GM19372 (cell line): Measurements from ENCODE around the gene RNASE7.

Source experiments
- ATAC-seq: cut with Tn5 transposase; IDR thresholded peaks from one replicate; pipeline ENCODE4 v1.9.1; 2021; ENCODE audit warnings: mild to moderate bottlenecking, low read depth, moderate library complexity; ENCODE audit not compliant: unreplicated experiment

The RNASE7 gene

GRCh38 chr14:21042918-21043317, 756 bp downstream of the RNASE7 start:
- ATAC-seq = no peak

GRCh38 chr14:21043387-21043973, 1.3 kb downstream of the RNASE7 start:
- no peak for ATAC-seq

GRCh38 chr14:21043974-21044618, 1.9 kb downstream of the RNASE7 start:
- ATAC-seq = no peak

GRCh38 chr14:21047378-21047781, 5.2 kb downstream of the RNASE7 start:
- ATAC-seq = no peak

- no peak for ATAC-seq
Measured at GRCh38 chr14:21048638-21049037, 6.5 kb downstream of the RNASE7 start.

- no peak for ATAC-seq
Measured at GRCh38 chr14:21049271-21049673, 7.1 kb downstream of the RNASE7 start.

GRCh38 chr14:21050597-21050996, 8.4 kb downstream of the RNASE7 start:
- ATAC-seq = no peak

- no peak for ATAC-seq
Measured at GRCh38 chr14:21053184-21054122, 11.3 kb downstream of the RNASE7 start.

- ATAC-seq = no peak
Measured at GRCh38 chr14:21054123-21054767, 12.1 kb downstream of the RNASE7 start.

GRCh38 chr14:21054768-21055145, 12.6 kb downstream of the RNASE7 start:
- ATAC-seq = no peak

GRCh38 chr14:21055432-21056117, 13.4 kb downstream of the RNASE7 start:
- no peak for ATAC-seq

GRCh38 chr14:21056520-21057163, 14.5 kb downstream of the RNASE7 start:
- ATAC-seq = no peak

- ATAC-seq = no peak
Measured at GRCh38 chr14:21057803-21058675, 15.9 kb downstream of the RNASE7 start, which contains the start of gene RNASE8. Gene RNASE8, plus strand, starts transcription at chr14:21057822. Its CDS starts 71 bp downstream, at chr14:21057893.

GRCh38 chr14:21058903-21059302, 16.7 kb downstream of the RNASE7 start:
- ATAC-seq = no peak

- ATAC-seq = no peak
Measured at GRCh38 chr14:21059842-21060613, 17.9 kb downstream of the RNASE7 start.

- no peak for ATAC-seq
Measured at GRCh38 chr14:21060614-21061346, 18.6 kb downstream of the RNASE7 start.

GRCh38 chr14:21061347-21061668, 19.1 kb downstream of the RNASE7 start:
- ATAC-seq = no peak

- ATAC-seq = no peak
Measured at GRCh38 chr14:21063479-21063878, 21.3 kb downstream of the RNASE7 start.
